Neuronal stem cell (in vitro differentiated cells): Measurements from ENCODE around the gene CXCL1.

ENCODE experiments used
- DNase-seq: peaks from one replicate; pipeline ENCODE4 v3.0.0-alpha.2; 2013; ENCODE audit warnings: low spot score
- H2AFZ ChIP-seq: one replicate; pipeline ENCODE4 v1.6.1; 2013; ENCODE audit warnings: mild to moderate bottlenecking, low read length, inconsistent platforms
- H2AK5ac ChIP-seq: 2 replicates; pipeline ENCODE4 v1.6.1; 2013; ENCODE audit warnings: low read depth, mild to moderate bottlenecking, inconsistent platforms, low read length, moderate library complexity, mixed read lengths
- H2BK120ac ChIP-seq: 2 replicates; pipeline ENCODE4 v1.6.1; 2013; ENCODE audit warnings: low read depth, mild to moderate bottlenecking, inconsistent platforms, low read length, moderate library complexity, mixed read lengths
- H2BK12ac ChIP-seq: one replicate; pipeline ENCODE4 v1.6.1; 2013; ENCODE audit warnings: low read length, inconsistent platforms
- H2BK15ac ChIP-seq: 2 replicates; pipeline ENCODE4 v1.6.1; 2013; ENCODE audit warnings: mild to moderate bottlenecking, low read length, inconsistent platforms, mixed read lengths
- H2BK5ac ChIP-seq: one replicate; pipeline ENCODE4 v1.6.1; 2013; ENCODE audit warnings: inconsistent platforms, mild to moderate bottlenecking, low read length, moderate library complexity
- H3K14ac ChIP-seq: one replicate; pipeline ENCODE4 v1.6.1; 2013; ENCODE audit warnings: low read length, inconsistent platforms
- H3K18ac ChIP-seq: 2 replicates; pipeline ENCODE4 v1.6.1; 2013; ENCODE audit warnings: low read length, inconsistent platforms
- H3K23ac ChIP-seq: 2 replicates; pipeline ENCODE4 v1.6.1; 2013; ENCODE audit warnings: low read depth, mild to moderate bottlenecking, mixed read lengths, low read length, inconsistent platforms; ENCODE audit not compliant: poor library complexity
- H3K27ac ChIP-seq: replicated peaks from 3 replicates; pipeline ENCODE4 v1.5.1; 2013; ENCODE audit warnings: low read length, inconsistent platforms
- H3K27me3 ChIP-seq, 3 experiments: 2 replicates each; pipeline ENCODE4 v1.6.1; 2013; ENCODE audit warnings: low read length in 3 of 3, mild to moderate bottlenecking in 2 of 3, inconsistent platforms in 1 of 3, low read depth in 1 of 3, mixed read lengths in 1 of 3, moderate library complexity in 1 of 3; ENCODE audit not compliant: control insufficient read depth in 3 of 3, insufficient read depth in 3 of 3
- H3K36me3 ChIP-seq, 2 donors: replicated peaks in 1 of 2; 2 replicates each; pipeline ENCODE4 v1.6.1; 2013; ENCODE audit warnings: low read length in 2 of 2; ENCODE audit not compliant: control insufficient read depth in 2 of 2, insufficient read depth in 2 of 2
- H3K4ac ChIP-seq: 2 replicates; pipeline ENCODE4 v1.6.1; 2013; ENCODE audit warnings: inconsistent platforms, mild to moderate bottlenecking, low read length, moderate library complexity
- H3K4me1 ChIP-seq, 2 donors: 1 replicate in 1 of 2; 2 replicates in 1 of 2; pipeline ENCODE4 v1.6.1; 2013; ENCODE audit warnings: low read length in 2 of 2, low read depth in 1 of 2; ENCODE audit not compliant: control insufficient read depth in 2 of 2, insufficient read depth in 1 of 2
- H3K4me2 ChIP-seq: one replicate; pipeline ENCODE4 v1.6.1; 2013; ENCODE audit warnings: mild to moderate bottlenecking, low read length, inconsistent platforms; ENCODE audit not compliant: insufficient read depth, poor library complexity, severe bottlenecking
- H3K4me3 ChIP-seq, 2 donors: 2 replicates each; pipeline ENCODE4 v1.5.1; 2013; ENCODE audit warnings: low read length in 2 of 2, mild to moderate bottlenecking in 2 of 2, inconsistent platforms in 1 of 2, moderate library complexity in 1 of 2
- H3K79me1 ChIP-seq: one replicate; pipeline ENCODE4 v1.6.1; 2013; ENCODE audit warnings: low read depth, mild to moderate bottlenecking, inconsistent platforms, low read length, moderate library complexity
- H3K9ac ChIP-seq: one replicate; pipeline ENCODE4 v1.6.1; 2013; ENCODE audit warnings: mild to moderate bottlenecking, low read depth, low read length, inconsistent platforms; ENCODE audit not compliant: poor library complexity
- H3K9me3 ChIP-seq, 2 donors: replicated peaks in 1 of 2; 2 replicates each; pipeline versions ENCODE3 to v1.6.1; 2013; ENCODE audit warnings: low read length in 2 of 2, mild to moderate bottlenecking in 2 of 2, inconsistent platforms in 1 of 2, low read depth in 1 of 2, mixed read lengths in 1 of 2, moderate library complexity in 1 of 2; ENCODE audit not compliant: control insufficient read depth in 2 of 2, insufficient read depth in 1 of 2
- H4K8ac ChIP-seq: one replicate; pipeline ENCODE4 v1.6.1; 2013; ENCODE audit warnings: low read depth, mild to moderate bottlenecking, inconsistent platforms, low read length, moderate library complexity
- H4K91ac ChIP-seq: one replicate; pipeline ENCODE4 v1.6.1; 2013; ENCODE audit warnings: low read length, low read depth, mild to moderate bottlenecking, inconsistent platforms; ENCODE audit not compliant: poor library complexity
- WGBS, 2 donors: extraction: QIAGEN DNeasy Blood & Tissue Kit; methylation state at CpG; one replicate each; pipeline ENCODE4 v1.1.7; 2013; ENCODE audit warnings: missing lambda C conversion rate in 2 of 2, mixed read lengths in 1 of 2; ENCODE audit not compliant: insufficient read length in 2 of 2, insufficient replicate concordance in 1 of 2; ENCODE audit errors: extremely low coverage in 2 of 2; 5-methylcytosine and 5-hydroxymethylcytosine counted together

Gene CXCL1

GRCh38 chr4:73891739-73892405 is 22.7 kb downstream of the CXCL1 start:
- H3K4ac ChIP-seq, result no peak overlapping the region
- no peak overlapping the region for H3K14ac ChIP-seq
- no peak overlapping the region for H3K4me2 ChIP-seq
- no peaks in the 10 kb centered on the region for H3K9me3 ChIP-seq
- no peak overlapping the region for H2BK120ac ChIP-seq
- peaks cover 0 to 10% of the 10 kb centered on the region in 2 donors for H3K4me1 ChIP-seq
- H4K91ac ChIP-seq, result no peak overlapping the region
- no peak overlapping the region for H4K8ac ChIP-seq
- H3K23ac ChIP-seq, result no peak overlapping the region
- no CpG with 5 or more reads among the region's 1 CpG for WGBS, 2 donors
- H2BK12ac ChIP-seq, result no peak overlapping the region
- no peak overlapping the region for H2BK15ac ChIP-seq
- no peak for DNase-seq
- H2AK5ac ChIP-seq, result no peak overlapping the region
- no peak overlapping the region for H3K4me3 ChIP-seq
- no peaks in the 10 kb centered on the region for H3K79me1 ChIP-seq
- H2BK5ac ChIP-seq, result no peak overlapping the region
- no peaks in the 10 kb centered on the region for H3K27me3 ChIP-seq
- no peak overlapping the region for H3K9ac ChIP-seq
- no peak overlapping the region for H3K18ac ChIP-seq
- H2AFZ ChIP-seq, result no peak overlapping the region
- H3K27ac ChIP-seq, result no peak overlapping the region
- no peaks in the 10 kb centered on the region for H3K36me3 ChIP-seq

- Histone ChIP-seq H4K8ac (no peak overlapping the region), H3K27me3 (no peaks in the 10 kb centered on the region), H3K4me2 (no peak overlapping the region), H3K36me3 (no peaks in the 10 kb centered on the region), H2BK5ac (no peak overlapping the region), H3K4ac (no peak overlapping the region), H3K27ac (no peak overlapping the region), H3K18ac (no peak overlapping the region), H4K91ac (no peak overlapping the region), H3K23ac (no peak overlapping the region), H3K79me1 (no peaks in the 10 kb centered on the region), H3K9me3 (no peaks in the 10 kb centered on the region), H3K4me1 (peaks cover 0 to 10% of the 10 kb centered on the region in 2 donors), H3K9ac (no peak overlapping the region), H3K14ac (no peak overlapping the region), H2BK120ac (no peak overlapping the region), H2BK15ac (no peak overlapping the region), H3K4me3 (no peak overlapping the region), H2AFZ (no peak overlapping the region), H2BK12ac (no peak overlapping the region), H2AK5ac (no peak overlapping the region)
- no peak for DNase-seq
- WGBS, 2 donors, result no CpG with 5 or more reads among the region's 3 CpGs
These were observed 23.8 kb downstream of the CXCL1 start for GRCh38 chr4:73892966-73893365.

- no peak overlapping the region for H3K4me3 ChIP-seq
- H4K91ac ChIP-seq, result no peak overlapping the region
- no peak overlapping the region for H3K23ac ChIP-seq
- H3K18ac ChIP-seq, result no peak overlapping the region
- no peaks in the 10 kb centered on the region for H3K79me1 ChIP-seq
- no peak overlapping the region for H2AK5ac ChIP-seq
- no peak overlapping the region for H2AFZ ChIP-seq
- no peaks in the 10 kb centered on the region for H3K9me3 ChIP-seq
- no peak overlapping the region for H3K14ac ChIP-seq
- no peak overlapping the region for H2BK15ac ChIP-seq
- no peaks in the 10 kb centered on the region for H3K36me3 ChIP-seq
- H2BK12ac ChIP-seq, result no peak overlapping the region
- H3K4ac ChIP-seq, result no peak overlapping the region
- peaks cover 0 to 10% of the 10 kb centered on the region in 2 donors for H3K4me1 ChIP-seq
- H2BK120ac ChIP-seq, result no peak overlapping the region
- no peak overlapping the region for H3K9ac ChIP-seq
- no peak for DNase-seq
- no peak overlapping the region for H3K4me2 ChIP-seq
- no peaks in the 10 kb centered on the region for H3K27me3 ChIP-seq
- no CpG with 5 or more reads among the region's 2 CpGs for WGBS, 2 donors
- no peak overlapping the region for H3K27ac ChIP-seq
- no peak overlapping the region for H4K8ac ChIP-seq
- H2BK5ac ChIP-seq, result no peak overlapping the region
These were observed 24.8 kb downstream of the CXCL1 start for GRCh38 chr4:73894001-73894400.

GRCh38 chr4:73895201-73896175 is 26.3 kb downstream of the CXCL1 start:
- Histone ChIP-seq H3K9ac (no peak overlapping the region), H3K27me3 (no peaks in the 10 kb centered on the region), H3K4me1 (peaks cover 0 to 10% of the 10 kb centered on the region in 2 donors), H3K79me1 (no peaks in the 10 kb centered on the region), H3K14ac (no peak overlapping the region), H3K27ac (no peak overlapping the region), H4K8ac (no peak overlapping the region), H2BK15ac (no peak overlapping the region), H2BK120ac (no peak overlapping the region), H3K4me2 (no peak overlapping the region), H3K4me3 (no peak overlapping the region), H3K36me3 (no peaks in the 10 kb centered on the region), H2AK5ac (no peak overlapping the region), H4K91ac (no peak overlapping the region), H3K9me3 (no peaks in the 10 kb centered on the region), H3K23ac (no peak overlapping the region), H2BK12ac (no peak overlapping the region), H2AFZ (no peak overlapping the region), H3K18ac (no peak overlapping the region), H3K4ac (no peak overlapping the region), H2BK5ac (no peak overlapping the region)
- WGBS, 2 donors, result no CpG with 5 or more reads among the region's 9 CpGs
- no peak for DNase-seq
